A673 (cell line): ENCODE results near the gene ZNF362.

Experiments used
- CTCF ChIP-seq: fragments of 300-800, 200-600 bp; sonication (generic); conservative IDR thresholded peaks from 2 replicates; pipeline ENCODE4 v1.5.1; 2017; ENCODE audit warnings: low read depth, mild to moderate bottlenecking, antibody characterized with exemption, low read length, moderate library complexity, mixed read lengths
- EZH2 ChIP-seq: fragments of 200-600 bp; sonication (generic); IDR thresholded peaks from 2 replicates; pipeline ENCODE4 v1.6.1; 2017; ENCODE audit warnings: borderline replicate concordance, low read depth, mild to moderate bottlenecking, mixed read lengths, antibody characterized with exemption, low read length; ENCODE audit not compliant: poor library complexity, severe bottlenecking

GRCh38 chr1:33237579-33237978 is 18.7 kb upstream of the ZNF362 start:
- TF ChIP-seq CTCF (no peak), EZH2 (no peak)
